Thymus (tissue), 11 donors: ENCODE measurements around the gene EPS8L3. TPM values are rescaled to one million over a fixed set of nuclear protein-coding genes. Genes with fewer than 3 reads are reported as not detected.
"Not testable (repeated sequence)": the region's sequence is repeated elsewhere in the genome, so short reads cannot be mapped to it uniquely, and the experiment has no call there.

Experiments
- DNase-seq, 9 donors: peaks; one replicate each; pipeline ENCODE4 v3.0.0-alpha.2; 2013; ENCODE audit warnings: low spot score in 9 of 9, low read depth in 6 of 9, missing footprints in 1 of 9
- H3K27ac ChIP-seq, 2 donors: one replicate each; pipeline ENCODE4 v1.5.1; 2013; ENCODE audit warnings: control low read depth in 1 of 2, low read depth in 1 of 2, low read length in 1 of 2, mild to moderate bottlenecking in 1 of 2, moderate library complexity in 1 of 2
- H3K27me3 ChIP-seq, 2 donors: one replicate each; pipeline ENCODE4 v1.5.1; 2013; ENCODE audit warnings: low read length in 1 of 2; ENCODE audit not compliant: control insufficient read depth in 2 of 2, insufficient read depth in 1 of 2
- H3K36me3 ChIP-seq, 2 donors: one replicate each; pipeline ENCODE4 v1.5.1; 2013; ENCODE audit warnings: low read length in 1 of 2, mild to moderate bottlenecking in 1 of 2, moderate library complexity in 1 of 2; ENCODE audit not compliant: control insufficient read depth in 2 of 2, insufficient read depth in 2 of 2
- H3K4me1 ChIP-seq, 2 donors: one replicate each; pipeline ENCODE4 v1.5.1; 2013; ENCODE audit warnings: low read length in 2 of 2; ENCODE audit not compliant: control insufficient read depth in 2 of 2, insufficient read depth in 2 of 2
- H3K4me3 ChIP-seq, 2 donors: one replicate each; pipeline ENCODE4 v1.5.1; 2013; ENCODE audit warnings: low read length in 2 of 2, control low read depth in 1 of 2, mild to moderate bottlenecking in 1 of 2
- H3K9me3 ChIP-seq, 2 donors: one replicate each; pipeline ENCODE4 v1.5.1; 2013; ENCODE audit warnings: low read length in 1 of 2, mild to moderate bottlenecking in 1 of 2; ENCODE audit not compliant: control insufficient read depth in 2 of 2, insufficient read depth in 1 of 2
- WGBS: extraction: QIAGEN DNeasy Blood & Tissue Kit; methylation state at CpG from one replicate; pipeline ENCODE4 v1.1.7; 2013; 5-methylcytosine and 5-hydroxymethylcytosine counted together
- polyA plus RNA-seq: library from polyadenylated mRNA; stranded (reverse); fragments of 200-250 nt; gene quantifications from one replicate; pipeline ENCODE4 v1.2.3, GENCODE V29; 2013
- total RNA-seq: library from RNA; stranded (reverse); fragments of 120-200 nt; gene quantifications from one replicate; pipeline ENCODE4 v1.2.4, GENCODE V29; 2013
- donor health status: healthy.

EPS8L3 gene
- total and polyA plus RNA-seq, 2 donors: 0.02 TPM; not detected in 1

- H3K27me3 ChIP-seq: no peaks in the 10 kb centered on the region
- no peak for DNase-seq
- no peak overlapping the region for H3K27ac ChIP-seq
- no peaks in the 10 kb centered on the region for H3K9me3 ChIP-seq
- no peak overlapping the region for H3K4me3 ChIP-seq
- 97% methylated on average over 10 of the region's 10 CpGs for WGBS
- no peaks in the 10 kb centered on the region for H3K36me3 ChIP-seq
- H3K4me1 ChIP-seq: no peaks in the 10 kb centered on the region
These were observed 4.1 kb upstream of the EPS8L3 start for GRCh38 chr1:109767637-109768334.

- not testable (repeated sequence) for H3K27ac ChIP-seq, H3K4me3 ChIP-seq, H3K36me3 ChIP-seq, H3K27me3 ChIP-seq, H3K9me3 ChIP-seq, H3K4me1 ChIP-seq, DNase-seq
- 90% methylated on average over 17 of the region's 17 CpGs for WGBS
These were observed 3.4 kb upstream of the EPS8L3 start for GRCh38 chr1:109766991-109767636.

- no peak overlapping the region for H3K4me3 ChIP-seq
- H3K27ac ChIP-seq: no peak overlapping the region
- no peaks in the 10 kb centered on the region for H3K4me1 ChIP-seq
- no peaks in the 10 kb centered on the region for H3K9me3 ChIP-seq
- H3K36me3 ChIP-seq: no peaks in the 10 kb centered on the region
- no peak for DNase-seq
- 83% methylated on average over 13 of the region's 13 CpGs for WGBS
- no peaks in the 10 kb centered on the region for H3K27me3 ChIP-seq
These were observed 2.3 kb upstream of the EPS8L3 start for GRCh38 chr1:109765896-109766615.

GRCh38 chr1:109765483-109765815 is 1.7 kb upstream of the EPS8L3 start:
- no peaks in the 10 kb centered on the region for H3K27me3 ChIP-seq
- no peaks in the 10 kb centered on the region for H3K36me3 ChIP-seq
- H3K9me3 ChIP-seq: no peaks in the 10 kb centered on the region
- WGBS: 78% methylated on average over 4 of the region's 4 CpGs
- no peaks in the 10 kb centered on the region for H3K4me1 ChIP-seq
- H3K4me3 ChIP-seq: no peak overlapping the region
- no peak overlapping the region for H3K27ac ChIP-seq
- no peak for DNase-seq

- no peaks in the 10 kb centered on the region for H3K9me3 ChIP-seq
- no peak for DNase-seq
- 93% methylated on average over 13 of the region's 13 CpGs for WGBS
- H3K27me3 ChIP-seq: no peaks in the 10 kb centered on the region
- H3K4me3 ChIP-seq: no peak overlapping the region
- H3K27ac ChIP-seq: no peak overlapping the region
- H3K4me1 ChIP-seq: no peaks in the 10 kb centered on the region
- H3K36me3 ChIP-seq: no peaks in the 10 kb centered on the region
These were observed 1.1 kb upstream of the EPS8L3 start for GRCh38 chr1:109764561-109765482.

- Histone ChIP-seq H3K27ac (no peak overlapping the region), H3K4me3 (no peak overlapping the region), H3K9me3 (no peaks in the 10 kb centered on the region), H3K36me3 (no peaks in the 10 kb centered on the region), H3K4me1 (no peaks in the 10 kb centered on the region), H3K27me3 (no peaks in the 10 kb centered on the region)
- DNase-seq: no peak
- WGBS: 88% methylated on average over 11 of the region's 11 CpGs
These were observed 690 bp downstream of the EPS8L3 start for GRCh38 chr1:109762821-109763645.

- 94% methylated on average over 7 of the region's 7 CpGs for WGBS
- H3K27me3 ChIP-seq: no peaks in the 10 kb centered on the region
- H3K4me1 ChIP-seq: no peaks in the 10 kb centered on the region
- DNase-seq: no peak
- no peaks in the 10 kb centered on the region for H3K36me3 ChIP-seq
- no peaks in the 10 kb centered on the region for H3K9me3 ChIP-seq
- no peak overlapping the region for H3K27ac ChIP-seq
- no peak overlapping the region for H3K4me3 ChIP-seq
These were observed 1.6 kb downstream of the EPS8L3 start for GRCh38 chr1:109762039-109762585.
